H1 (cell line): Measurements from ENCODE around the gene DHRS9. TPM values are rescaled to one million over a fixed set of nuclear protein-coding genes. Genes with fewer than 3 reads are reported as not detected.

ENCODE experiments used
- CTCF ChIA-PET: fragments of 300-600 bp; sonication (Branson Sonifier 250); formaldehyde crosslinking; loops from one replicate; lab custom pipeline; 2021; ENCODE audit not compliant: partially characterized antibody; lab: Charles Lee
- POLR2A ChIA-PET: fragments of 300-600 bp; sonication (Branson Sonifier 250); formaldehyde crosslinking; loops from one replicate; lab custom pipeline; 2021; ENCODE audit warnings: inconsistent platforms; ENCODE audit not compliant: partially characterized antibody; lab: Charles Lee
- DNase-seq, 2 experiments: peaks; one replicate each; pipeline versions ENCODE4 v3.0.0 to v3.0.0-alpha.2; 2010 to 2022; ENCODE audit warnings: low spot score in 2 of 2, low read depth in 1 of 2, mixed read lengths in 1 of 2
- FAIRE-seq: peaks from 2 replicates; lab custom pipeline; 2011; peaks lifted over from hg19 to GRCh38; lab: Jason Lieb, UNC
- H2AFZ ChIP-seq: 2 replicates; pipeline ENCODE4 v1.8.1; 2012; ENCODE audit warnings: low read length, inconsistent platforms
- H2AK5ac ChIP-seq: 2 replicates; pipeline ENCODE4 v1.6.1; 2013; ENCODE audit warnings: low read depth, low read length
- H2BK120ac ChIP-seq: replicated peaks from 2 replicates; pipeline ENCODE3; 2013; ENCODE audit warnings: low read depth, low read length, inconsistent platforms
- H2BK12ac ChIP-seq: 2 replicates; pipeline ENCODE4 v1.6.1; 2013; ENCODE audit warnings: low read depth, low read length
- H2BK15ac ChIP-seq: 2 replicates; pipeline ENCODE4 v1.6.1; 2013; ENCODE audit warnings: low read length
- H2BK20ac ChIP-seq: 2 replicates; pipeline ENCODE4 v1.6.1; 2013; ENCODE audit warnings: low read length
- H2BK5ac ChIP-seq: 2 replicates; pipeline ENCODE4 v1.6.1; 2013; ENCODE audit warnings: low read depth, low read length
- H3K14ac ChIP-seq: 2 replicates; pipeline ENCODE4 v1.6.1; 2013; ENCODE audit warnings: inconsistent platforms; ENCODE audit not compliant: insufficient read length
- H3K18ac ChIP-seq: 2 replicates; pipeline ENCODE4 v1.6.1; 2013; ENCODE audit warnings: low read length; ENCODE audit errors: extremely low read depth
- H3K23ac ChIP-seq: 2 replicates; pipeline ENCODE4 v1.6.1; 2013; ENCODE audit warnings: inconsistent platforms; ENCODE audit not compliant: insufficient read length
- H3K23me2 ChIP-seq: 2 replicates; pipeline ENCODE4 v1.6.1; 2013; ENCODE audit warnings: low read depth, low read length
- H3K27ac ChIP-seq: 2 replicates; pipeline ENCODE4 v1.6.1; 2011; ENCODE audit warnings: low read depth, low read length, inconsistent platforms
- H3K27me3 ChIP-seq, 4 experiments: replicated peaks in 1 of 4; 1 replicate in 1 of 4; 2 replicates in 3 of 4; pipeline versions ENCODE4 v1.6.1 to v1.8.1; 2011 to 2013; ENCODE audit warnings: low read length in 3 of 4, mild to moderate bottlenecking in 3 of 4, inconsistent platforms in 2 of 4, mixed read lengths in 2 of 4, moderate library complexity in 1 of 4; ENCODE audit not compliant: control insufficient read depth in 3 of 4, insufficient read depth in 3 of 4; ENCODE audit errors: extremely low read depth in 1 of 4
- H3K36me3 ChIP-seq, 4 experiments: 2 replicates each; pipeline versions ENCODE4 v1.6.1 to v1.8.1; 2011 to 2013; ENCODE audit warnings: mild to moderate bottlenecking in 4 of 4, low read length in 3 of 4, moderate library complexity in 2 of 4, control low read depth in 1 of 4, inconsistent platforms in 1 of 4; ENCODE audit not compliant: insufficient read depth in 4 of 4, control insufficient read depth in 2 of 4
- H3K4ac ChIP-seq: replicated peaks from 2 replicates; pipeline ENCODE3; 2013; ENCODE audit warnings: low read length, low read depth, mixed read lengths, inconsistent platforms; ENCODE audit not compliant: insufficient read length
- H3K4me1 ChIP-seq, 4 experiments: replicated peaks in 1 of 4; 1 replicate in 1 of 4; 2 replicates in 3 of 4; pipeline versions ENCODE4 v1.6.1 to v1.8.1; 2011 to 2013; ENCODE audit warnings: low read length in 3 of 4, inconsistent platforms in 2 of 4, mixed read lengths in 1 of 4; ENCODE audit not compliant: insufficient read depth in 4 of 4, control insufficient read depth in 3 of 4
- H3K4me2 ChIP-seq, 2 experiments: 2 replicates each; pipeline versions ENCODE4 v1.6.1 to v1.8.1; 2011 to 2013; ENCODE audit warnings: low read depth in 2 of 2, low read length in 2 of 2, control low read depth in 1 of 2, inconsistent platforms in 1 of 2, mild to moderate bottlenecking in 1 of 2; ENCODE audit not compliant: insufficient read depth in 1 of 2
- H3K4me3 ChIP-seq, 4 experiments: fragments of 200-600, 300-600 bp in 1 of 4; sonication (generic), shearing (Covaris generic), sonication (Bioruptor Twin) in 1 of 4; 2 replicates each; pipeline versions ENCODE4 v1.5.1 to v1.8.1; 2011 to 2016; ENCODE audit warnings: low read length in 4 of 4, low read depth in 3 of 4, control low read depth in 2 of 4, inconsistent platforms in 2 of 4, mild to moderate bottlenecking in 2 of 4, mixed read lengths in 1 of 4, moderate library complexity in 1 of 4; ENCODE audit not compliant: insufficient read depth in 2 of 4; ENCODE audit errors: extremely low read depth in 1 of 4
- H3K56ac ChIP-seq: replicated peaks from 2 replicates; pipeline ENCODE3; 2013; ENCODE audit warnings: low read depth, mild to moderate bottlenecking, mixed read lengths, low read length, inconsistent platforms; ENCODE audit not compliant: insufficient read length
- H3K79me1 ChIP-seq: 2 replicates; pipeline ENCODE4 v1.6.1; 2013; ENCODE audit warnings: low read depth, low read length, control low read depth
- H3K79me2 ChIP-seq, 2 experiments: 2 replicates each; pipeline versions ENCODE4 v1.6.1 to v1.8.1; 2012 to 2013; ENCODE audit warnings: low read length in 2 of 2, mild to moderate bottlenecking in 2 of 2, inconsistent platforms in 1 of 2; ENCODE audit not compliant: insufficient read depth in 2 of 2, control insufficient read depth in 1 of 2
- H3K9ac ChIP-seq, 4 experiments: replicated peaks in 1 of 4; 1 replicate in 1 of 4; 2 replicates in 3 of 4; pipeline versions ENCODE4 v1.6.1 to v1.8.1; 2011 to 2013; ENCODE audit warnings: low read depth in 3 of 4, low read length in 3 of 4, control low read depth in 2 of 4, mild to moderate bottlenecking in 2 of 4, moderate library complexity in 2 of 4, inconsistent platforms in 1 of 4; ENCODE audit errors: extremely low read depth in 1 of 4
- H3K9me3 ChIP-seq, 2 experiments: 2 replicates each; pipeline versions ENCODE4 v1.6.1 to v1.8.1; 2012 to 2013; ENCODE audit warnings: mild to moderate bottlenecking in 2 of 2, moderate library complexity in 2 of 2, control low read depth in 1 of 2, inconsistent platforms in 1 of 2, low read depth in 1 of 2, low read length in 1 of 2, mixed read lengths in 1 of 2; ENCODE audit not compliant: insufficient read depth in 2 of 2
- H4K20me1 ChIP-seq, 2 experiments: replicated peaks in 1 of 2; 2 replicates each; pipeline versions ENCODE3 to v1.8.1; 2011 to 2013; ENCODE audit warnings: inconsistent platforms in 2 of 2, low read length in 2 of 2, mild to moderate bottlenecking in 1 of 2; ENCODE audit not compliant: insufficient read depth in 2 of 2, control insufficient read depth in 1 of 2
- H4K5ac ChIP-seq: 2 replicates; pipeline ENCODE4 v1.6.1; 2013; ENCODE audit warnings: low read length, low read depth, mixed read lengths, inconsistent platforms; ENCODE audit not compliant: insufficient read length
- H4K8ac ChIP-seq: 2 replicates; pipeline ENCODE4 v1.8.0; 2013; ENCODE audit warnings: mild to moderate bottlenecking, moderate library complexity, low read length, inconsistent platforms; ENCODE audit not compliant: insufficient read depth; ENCODE audit errors: extremely low read depth
- H4K91ac ChIP-seq: replicated peaks from 2 replicates; pipeline ENCODE3; 2013; ENCODE audit warnings: low read length, mixed read lengths, inconsistent platforms; ENCODE audit not compliant: insufficient read length
- ASH2L ChIP-seq: fragments of 200-600, 300-600 bp; sonication (generic); IDR thresholded peaks from one replicate; pipeline ENCODE4 v1.7.1; 2017; ENCODE audit warnings: low read length
- CBX8 ChIP-seq: fragments of 300-800, 300-1000 bp; sonication (generic); IDR thresholded peaks from 2 replicates; pipeline ENCODE4 v1.7.1; 2016; ENCODE audit warnings: low read depth, low read length, borderline replicate concordance
- EP300 ChIP-seq, 2 experiments: IDR thresholded peaks; 1 replicate in 1 of 2; 2 replicates in 1 of 2; pipeline ENCODE4 v1.6.1; 2011 to 2012; ENCODE audit warnings: low read depth in 2 of 2, low read length in 2 of 2, mild to moderate bottlenecking in 2 of 2, borderline replicate concordance in 1 of 2, inconsistent platforms in 1 of 2, moderate library complexity in 1 of 2
- GABPA ChIP-seq: IDR thresholded peaks from 2 replicates; pipeline ENCODE4 v1.6.1; 2011; ENCODE audit warnings: mild to moderate bottlenecking, low read length, moderate library complexity, borderline replicate concordance; ENCODE audit not compliant: insufficient read depth
- HDAC6 ChIP-seq: IDR thresholded peaks from one replicate; pipeline ENCODE4 v1.7.1; 2012; ENCODE audit warnings: low read depth, mild to moderate bottlenecking, inconsistent platforms, low read length, moderate library complexity
- KDM1A ChIP-seq: fragments of 200-600, 300-600 bp; sonication (generic); IDR thresholded peaks from 2 replicates; pipeline ENCODE4 v1.7.1; 2016; ENCODE audit warnings: mild to moderate bottlenecking, low read length, borderline replicate concordance
- KDM5A ChIP-seq: fragments of 200-600 bp; IDR thresholded peaks from 2 replicates; pipeline ENCODE4 v1.7.1; 2012; ENCODE audit warnings: mild to moderate bottlenecking, low read length, inconsistent platforms, mixed read lengths
- MAX ChIP-seq: IDR thresholded peaks from 2 replicates; pipeline ENCODE4 v1.6.1; 2012; ENCODE audit warnings: inconsistent platforms
- SIRT6 ChIP-seq: IDR thresholded peaks from one replicate; pipeline ENCODE4 v1.7.1; 2012; ENCODE audit warnings: low read length, inconsistent platforms
- WGBS, 2 experiments: shearing (Covaris generic) in 1 of 2; methylation state at CpG; one replicate each; pipeline versions ENCODE4 v1.1.6 to v1.1.7; 2013 to 2015; ENCODE audit warnings: low lambda C conversion rate in 2 of 2, mixed read lengths in 2 of 2, inconsistent platforms in 1 of 2, low coverage in 1 of 2, missing lambda C conversion rate in 1 of 2; ENCODE audit not compliant: insufficient replicate concordance in 2 of 2, insufficient coverage in 1 of 2, insufficient read length in 1 of 2; ENCODE audit errors: extremely low coverage in 1 of 2, missing lambda C conversion rate in 1 of 2; 5-methylcytosine and 5-hydroxymethylcytosine counted together
- polyA plus RNA-seq, 7 experiments: library from polyadenylated mRNA; depleted of rRNA in 3 of 7; stranded (reverse) in 5 of 7; unstranded in 2 of 7; fragments of >200 nt in 5 of 7; fragments of 200-250 nt in 2 of 7; gene quantifications; 1 replicate in 5 of 7; 2 replicates in 1 of 7; 4 replicates in 1 of 7; pipeline versions ENCODE4 v1.2.1 to v1.2.3, GENCODE V29; 2011 to 2013; ENCODE audit warnings: missing spikeins in 2 of 7, mixed read lengths in 2 of 7
- total RNA-seq: library from RNA; stranded (reverse); fragmentation: NEBNext Ultra II Directional; extraction: Animal tissue kit (Norgen Biotek cat#: 25700); gene quantifications from 2 replicates; pipeline ENCODE4 v1.2.1, GENCODE V29; 2021
- TF ChIP-seq, protein P1 (sequence below), 3 experiments: IDR thresholded peaks; 1 replicate in 2 of 3; 2 replicates in 1 of 3; pipeline versions ENCODE4 v1.5.1 to v1.6.1; 2011; ENCODE audit warnings: low read length in 3 of 3, mild to moderate bottlenecking in 3 of 3, inconsistent platforms in 2 of 3, low read depth in 1 of 3, moderate library complexity in 1 of 3; ENCODE audit not compliant: insufficient read depth in 1 of 3; ENCODE audit errors: control extremely low read depth in 1 of 3

DHRS9 gene
- total and polyA plus RNA-seq, 2 of the 8 experiments (the other 6 are each of a cell fraction or from before 2014, with no cell fraction given): not detected

- CTCF ChIA-PET: interaction anchor here (0.8 to 7.1 kb wide), 10 partner anchors 8 to 191 kb away, joined by 3 to 74 read pairs (median 5); no protein-coding TSS in a partner anchor
- TF ChIP-seq KDM5A: no peak
- no peak for TF ChIP-seq CBX8
- TF ChIP-seq SIRT6: no peak
- TF ChIP-seq GABPA: no peak
- no peak for TF ChIP-seq ASH2L
- no peak for TF ChIP-seq HDAC6
- TF ChIP-seq, protein P1, sequence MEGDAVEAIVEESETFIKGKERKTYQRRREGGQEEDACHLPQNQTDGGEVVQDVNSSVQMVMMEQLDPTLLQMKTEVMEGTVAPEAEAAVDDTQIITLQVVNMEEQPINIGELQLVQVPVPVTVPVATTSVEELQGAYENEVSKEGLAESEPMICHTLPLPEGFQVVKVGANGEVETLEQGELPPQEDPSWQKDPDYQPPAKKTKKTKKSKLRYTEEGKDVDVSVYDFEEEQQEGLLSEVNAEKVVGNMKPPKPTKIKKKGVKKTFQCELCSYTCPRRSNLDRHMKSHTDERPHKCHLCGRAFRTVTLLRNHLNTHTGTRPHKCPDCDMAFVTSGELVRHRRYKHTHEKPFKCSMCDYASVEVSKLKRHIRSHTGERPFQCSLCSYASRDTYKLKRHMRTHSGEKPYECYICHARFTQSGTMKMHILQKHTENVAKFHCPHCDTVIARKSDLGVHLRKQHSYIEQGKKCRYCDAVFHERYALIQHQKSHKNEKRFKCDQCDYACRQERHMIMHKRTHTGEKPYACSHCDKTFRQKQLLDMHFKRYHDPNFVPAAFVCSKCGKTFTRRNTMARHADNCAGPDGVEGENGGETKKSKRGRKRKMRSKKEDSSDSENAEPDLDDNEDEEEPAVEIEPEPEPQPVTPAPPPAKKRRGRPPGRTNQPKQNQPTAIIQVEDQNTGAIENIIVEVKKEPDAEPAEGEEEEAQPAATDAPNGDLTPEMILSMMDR (IDR thresholded peaks at IDR 0.05; ENCODE audit: control extremely low read depth in 1 of 3, insufficient read depth in 1 of 3, low read depth in 1 of 3, low read length in 3 of 3): no peak
- no peak for TF ChIP-seq MAX
- TF ChIP-seq KDM1A: no peak
- TF ChIP-seq EP300 (IDR thresholded peaks at IDR 0.05; ENCODE audit: borderline replicate concordance in 1 of 2, low read depth in 2 of 2, low read length in 2 of 2): no peak
Observed at GRCh38 chr2:169139145-169139544, 69.8 kb downstream of the DHRS9 start.

More at GRCh38 chr2:169139145-169139544, 69.8 kb downstream of the DHRS9 start:
- Histone ChIP-seq H3K4me3 (no peak overlapping the region), H3K27me3 (no peaks in the 10 kb centered on the region), H3K4me1 (peaks cover 0 to 10% (median 7%) of the 10 kb centered on the region in 4 experiments; a peak in 5 of 7 replicates), H3K56ac (no peak overlapping the region), H3K14ac (no peak overlapping the region), H3K79me1 (no peaks in the 10 kb centered on the region), H2AK5ac (no peak overlapping the region), H3K23me2 (no peaks in the 10 kb centered on the region), H3K18ac (no peak overlapping the region), H4K5ac (no peak overlapping the region), H3K4ac (no peak overlapping the region), H4K20me1 (no peaks in the 10 kb centered on the region), H2BK12ac (no peak overlapping the region), H4K8ac (no peak overlapping the region), H4K91ac (no peak overlapping the region), H2BK120ac (no peak overlapping the region), H3K9me3 (no peaks in the 10 kb centered on the region), H3K4me2 (no peak overlapping the region), H2BK15ac (no peak overlapping the region), H3K27ac (no peak overlapping the region), H2BK5ac (no peak overlapping the region), H3K79me2 (no peaks in the 10 kb centered on the region), H2AFZ (no peak overlapping the region), H3K23ac (no peak overlapping the region), H3K36me3 (no peaks in the 10 kb centered on the region), H2BK20ac (no peak overlapping the region), H3K9ac (no peak overlapping the region)
- no peak for DNase-seq
- POLR2A ChIA-PET: no interaction called here
- no peak for FAIRE-seq
- 87% methylated on average over 7 of the region's 7 CpGs; no CpG with 5 or more reads in 1 of the 2 experiments for WGBS, 2 experiments
